IMR-90 (cell line): ENCODE results near the gene SHROOM3.
A peak's percentile ranks its signal among the peaks of the same experiment; 100 is the strongest.

ENCODE experiments used
- CEBPB ChIP-seq: IDR thresholded peaks from 2 replicates; pipeline ENCODE4 v1.6.1; 2012; ENCODE audit warnings: low read depth, low read length, improper control_type of control experiment
- CHD1 ChIP-seq: IDR thresholded peaks from 2 replicates; pipeline ENCODE4 v1.6.1; 2012; ENCODE audit warnings: low read depth, low read length, improper control_type of control experiment
- CTCF ChIP-seq: conservative IDR thresholded peaks from 2 replicates; pipeline ENCODE4 v1.5.1; 2012; ENCODE audit warnings: mild to moderate bottlenecking, low read depth, low read length, improper control_type of control experiment
- MAFK ChIP-seq: IDR thresholded peaks from 2 replicates; pipeline ENCODE4 v1.6.1; 2012; ENCODE audit warnings: low read depth, low read length, improper control_type of control experiment
- MAZ ChIP-seq: IDR thresholded peaks from 2 replicates; pipeline ENCODE4 v1.6.1; 2012; ENCODE audit warnings: low read depth, mild to moderate bottlenecking, low read length, improper control_type of control experiment, moderate library complexity, borderline replicate concordance
- MXI1 ChIP-seq: IDR thresholded peaks from 2 replicates; pipeline ENCODE4 v1.6.1; 2012; ENCODE audit warnings: low read depth, mild to moderate bottlenecking, low read length, moderate library complexity, borderline replicate concordance
- NFE2L2 ChIP-seq: fragments of 150-350 bp; IDR thresholded peaks from 2 replicates; pipeline ENCODE4 v1.6.1; 2016; ENCODE audit warnings: low read depth, mild to moderate bottlenecking, low read length
- POLR2A ChIP-seq: IDR thresholded peaks from 2 replicates; pipeline ENCODE4 v1.6.1; 2012; ENCODE audit warnings: mild to moderate bottlenecking, low read depth, low read length
- RAD21 ChIP-seq: IDR thresholded peaks from 2 replicates; pipeline ENCODE4 v1.6.1; 2012; ENCODE audit warnings: low read length, improper control_type of control experiment
- RCOR1 ChIP-seq: IDR thresholded peaks from 2 replicates; pipeline ENCODE4 v1.6.1; 2012; ENCODE audit warnings: mild to moderate bottlenecking, low read length, improper control_type of control experiment; ENCODE audit not compliant: insufficient replicate concordance
- RFX5 ChIP-seq: IDR thresholded peaks from 2 replicates; pipeline ENCODE4 v1.8.0; 2012; ENCODE audit warnings: low read depth, mild to moderate bottlenecking, low read length, moderate library complexity
- SMC3 ChIP-seq: fragments of 150-350 bp; IDR thresholded peaks from 2 replicates; pipeline ENCODE4 v1.6.1; 2016; ENCODE audit warnings: low read depth, mild to moderate bottlenecking, antibody characterized with exemption, low read length, moderate library complexity
- USF2 ChIP-seq: fragments of 150-350 bp; IDR thresholded peaks from 2 replicates; pipeline ENCODE4 v1.6.1; 2017; ENCODE audit warnings: mild to moderate bottlenecking, antibody characterized with exemption, low read length, low read depth

GRCh38 chr4:76792418-76792817 is 357.4 kb downstream of the SHROOM3 start:
- TF ChIP-seq RAD21 (no peak), MAZ (no peak), CTCF (no peak), POLR2A (no peak), SMC3 (no peak), MAFK (peak; percentile 85), RFX5 (no peak), NFE2L2 (no peak), USF2 (no peak), CHD1 (no peak), CEBPB (no peak), MXI1 (no peak), RCOR1 (no peak)
